Activated T-cell treated with anti-CD3 and anti-CD28 coated beads for 1 hour (primary cell): ENCODE data around the gene NFIX.

Source experiments
- DNase-seq: peaks from one replicate; pipeline ENCODE4 v3.0.0-alpha.2; 2020; ENCODE audit warnings: low read depth

Gene NFIX

GRCh38 chr19:13093407-13094105, 98.3 kb downstream of the NFIX start:
- peak; percentile 82 for DNase-seq

- no peak for DNase-seq
These were observed 98.8 kb downstream of the NFIX start for GRCh38 chr19:13094106-13094504.

- no peak for DNase-seq
These were observed 99.6 kb downstream of the NFIX start for GRCh38 chr19:13094771-13095392.

- no peak for DNase-seq
These were observed 100.1 kb downstream of the NFIX start for GRCh38 chr19:13095393-13095784.

- no peak for DNase-seq
These were observed 101.0 kb downstream of the NFIX start for GRCh38 chr19:13095934-13096927.

GRCh38 chr19:13097033-13097462, 101.8 kb downstream of the NFIX start:
- no peak for DNase-seq

- DNase-seq, result no peak
These were observed 102.4 kb downstream of the NFIX start for GRCh38 chr19:13097463-13098258.

- no peak for DNase-seq
These were observed 103.2 kb downstream of the NFIX start for GRCh38 chr19:13098277-13099072.

- peak; percentile 67 for DNase-seq
These were observed 104.1 kb downstream of the NFIX start for GRCh38 chr19:13099073-13099999.

- DNase-seq, result no peak
These were observed 104.8 kb downstream of the NFIX start for GRCh38 chr19:13100031-13100588.

- no peak for DNase-seq
These were observed 105.7 kb downstream of the NFIX start for GRCh38 chr19:13100841-13101589.

GRCh38 chr19:13101590-13102415, 106.5 kb downstream of the NFIX start:
- DNase-seq, result no peak

GRCh38 chr19:13102416-13102665, 107.1 kb downstream of the NFIX start:
- no peak for DNase-seq

- DNase-seq, result no peak
These were observed 107.6 kb downstream of the NFIX start, which contains the start of gene LYL1 for GRCh38 chr19:13102666-13103580. Gene LYL1 (minus strand): TSS chr19:13102858. CDS start chr19:13101171, 1,687 bp downstream.

- DNase-seq, result no peak
These were observed 108.5 kb downstream of the NFIX start for GRCh38 chr19:13103581-13104359.

- DNase-seq, result peak; percentile 59
These were observed 109.1 kb downstream of the NFIX start for GRCh38 chr19:13104360-13104847.
